OCI-LY7 (cell line): ENCODE results near the gene AGFG1. TPM values are rescaled to one million over a fixed set of nuclear protein-coding genes. Genes with fewer than 3 reads are reported as not detected.

ENCODE experiments used
- BruUV-seq: library from RNA; stranded (reverse); fragments of 400-500 nt; replicated peaks from 2 replicates; lab custom pipeline; 2021; lab: Mats Ljungman, UMichigan
- CTCF ChIA-PET: fragments of 300-600 bp; sonication (Branson Sonifier 250); formaldehyde crosslinking; loops from one replicate; lab custom pipeline; 2022; ENCODE audit warnings: antibody characterized with exemption; ENCODE audit not compliant: unreplicated experiment; lab: Charles Lee
- POLR2A ChIA-PET: fragments of 300-600 bp; sonication (Branson Sonifier 250); formaldehyde crosslinking; loops from one replicate; lab custom pipeline; 2022; ENCODE audit warnings: antibody characterized with exemption; lab: Charles Lee
- DNase-seq: peaks from one replicate; pipeline ENCODE4 v3.0.0-alpha.2; 2015; ENCODE audit warnings: low spot score
- H2AFZ ChIP-seq: fragments of 200-600 bp; sonication (generic), shearing (Covaris generic); 2 replicates; pipeline ENCODE4 v1.6.1; 2014; ENCODE audit warnings: mild to moderate bottlenecking, antibody characterized with exemption, low read length, moderate library complexity
- H3K27ac ChIP-seq: fragments of 200-600 bp; sonication (generic); 2 replicates; pipeline ENCODE4 v1.5.1; 2014; ENCODE audit warnings: mixed run types, low read depth, mild to moderate bottlenecking, moderate library complexity, low read length, inconsistent platforms; ENCODE audit not compliant: poor library complexity, severe bottlenecking
- H3K36me3 ChIP-seq: fragments of 200-600 bp; sonication (generic); 2 replicates; pipeline ENCODE4 v1.6.1; 2014; ENCODE audit warnings: mild to moderate bottlenecking, antibody characterized with exemption, low read length, moderate library complexity, mixed read lengths; ENCODE audit not compliant: insufficient read depth
- H3K4me1 ChIP-seq: fragments of 200-600 bp; sonication (generic); 2 replicates; pipeline ENCODE4 v1.5.1; 2014; ENCODE audit warnings: mild to moderate bottlenecking, low read length; ENCODE audit not compliant: insufficient read depth, poor library complexity, severe bottlenecking
- H3K4me2 ChIP-seq: fragments of 200-600 bp; sonication (generic); 2 replicates; pipeline ENCODE4 v1.6.1; 2014; ENCODE audit warnings: mild to moderate bottlenecking, low read length
- H3K4me3 ChIP-seq: fragments of 200-600 bp; sonication (generic); 2 replicates; pipeline ENCODE4 v1.5.1; 2014; ENCODE audit warnings: mild to moderate bottlenecking, low read depth, low read length; ENCODE audit not compliant: poor library complexity, severe bottlenecking
- H3K79me2 ChIP-seq: fragments of 200-600 bp; sonication (generic); 2 replicates; pipeline ENCODE4 v1.6.1; 2016; ENCODE audit warnings: low read depth, mild to moderate bottlenecking, low read length, moderate library complexity, mixed read lengths; ENCODE audit not compliant: insufficient read depth
- H3K9me2 ChIP-seq: fragments of 200-600 bp; sonication (generic); 2 replicates; pipeline ENCODE4 v1.6.1; 2016; ENCODE audit warnings: mild to moderate bottlenecking, low read length, mixed read lengths; ENCODE audit not compliant: insufficient read depth
- H3K9me3 ChIP-seq: fragments of 200-600 bp; sonication (generic); 2 replicates; pipeline ENCODE4 v1.6.1; 2014; ENCODE audit warnings: mild to moderate bottlenecking, mixed run types, low read length, mixed read lengths
- H4K20me1 ChIP-seq: fragments of 200-600 bp; sonication (generic); 2 replicates; pipeline ENCODE4 v1.6.1; 2014; ENCODE audit warnings: mild to moderate bottlenecking, antibody characterized with exemption, low read length, moderate library complexity, mixed read lengths; ENCODE audit not compliant: insufficient read depth
- EZH2phosphoT487 ChIP-seq: fragments of 200-600 bp; sonication (generic); IDR thresholded peaks from 2 replicates; pipeline ENCODE4 v1.6.1; 2018; ENCODE audit warnings: low read depth, borderline replicate concordance, mild to moderate bottlenecking, mixed run types, antibody characterized with exemption, low read length, moderate library complexity, mixed read lengths
- intact Hi-C: fragments of 100-400 bp; cut with micrococcal nuclease; formaldehyde crosslinking; loops from one replicate; pipeline ENCODE4 v1.10.0; 2022; ENCODE audit not compliant: unreplicated experiment
- total RNA-seq, 2 experiments: library from RNA; depleted of rRNA in 1 of 2; stranded (reverse); fragments of >200 nt in 1 of 2; shearing (Covaris generic) in 1 of 2; gene quantifications; 2 replicates each; pipeline ENCODE4 v1.2.3, GENCODE V29; 2014 to 2022
- TF ChIP-seq, protein P1 (sequence below): fragments of 200-600 bp; sonication (generic); conservative IDR thresholded peaks from 2 replicates; pipeline ENCODE4 v1.5.1; 2014; ENCODE audit warnings: mild to moderate bottlenecking, antibody characterized with exemption, low read length, moderate library complexity, mixed read lengths

AGFG1 gene
- total RNA-seq, 2 experiments from 2014 or later = 37.6 to 65.4 TPM

GRCh38 chr2:227466887-227467600 lies 4.9 kb upstream of the AGFG1 start:
- no peak overlapping the region for H3K4me2 ChIP-seq
- no peak for DNase-seq
- no peaks in the 10 kb centered on the region for H3K9me2 ChIP-seq
- no peaks in the 10 kb centered on the region for H4K20me1 ChIP-seq
- TF ChIP-seq, protein P1, sequence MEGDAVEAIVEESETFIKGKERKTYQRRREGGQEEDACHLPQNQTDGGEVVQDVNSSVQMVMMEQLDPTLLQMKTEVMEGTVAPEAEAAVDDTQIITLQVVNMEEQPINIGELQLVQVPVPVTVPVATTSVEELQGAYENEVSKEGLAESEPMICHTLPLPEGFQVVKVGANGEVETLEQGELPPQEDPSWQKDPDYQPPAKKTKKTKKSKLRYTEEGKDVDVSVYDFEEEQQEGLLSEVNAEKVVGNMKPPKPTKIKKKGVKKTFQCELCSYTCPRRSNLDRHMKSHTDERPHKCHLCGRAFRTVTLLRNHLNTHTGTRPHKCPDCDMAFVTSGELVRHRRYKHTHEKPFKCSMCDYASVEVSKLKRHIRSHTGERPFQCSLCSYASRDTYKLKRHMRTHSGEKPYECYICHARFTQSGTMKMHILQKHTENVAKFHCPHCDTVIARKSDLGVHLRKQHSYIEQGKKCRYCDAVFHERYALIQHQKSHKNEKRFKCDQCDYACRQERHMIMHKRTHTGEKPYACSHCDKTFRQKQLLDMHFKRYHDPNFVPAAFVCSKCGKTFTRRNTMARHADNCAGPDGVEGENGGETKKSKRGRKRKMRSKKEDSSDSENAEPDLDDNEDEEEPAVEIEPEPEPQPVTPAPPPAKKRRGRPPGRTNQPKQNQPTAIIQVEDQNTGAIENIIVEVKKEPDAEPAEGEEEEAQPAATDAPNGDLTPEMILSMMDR = no peak
- TF ChIP-seq EZH2phosphoT487 = no peak
- CTCF ChIA-PET = interaction anchor here (0.6 kb wide), 1 partner anchor 11 kb away, joined by 3 read pairs; no protein-coding TSS in a partner anchor
- no TSS peak for BruUV-seq
- POLR2A ChIA-PET = interaction anchor here (0.6 kb wide), 1 partner anchor 276 kb away, joined by 4 read pairs; no protein-coding TSS in a partner anchor
- H3K27ac ChIP-seq = no peak overlapping the region
- H2AFZ ChIP-seq = no peak overlapping the region
- no peaks in the 10 kb centered on the region for H3K36me3 ChIP-seq
- intact Hi-C loops = no loop called here
- H3K4me1 ChIP-seq = no peaks in the 10 kb centered on the region
- H3K79me2 ChIP-seq = no peaks in the 10 kb centered on the region
- no peaks in the 10 kb centered on the region for H3K9me3 ChIP-seq
- no peak overlapping the region for H3K4me3 ChIP-seq

DNA sequence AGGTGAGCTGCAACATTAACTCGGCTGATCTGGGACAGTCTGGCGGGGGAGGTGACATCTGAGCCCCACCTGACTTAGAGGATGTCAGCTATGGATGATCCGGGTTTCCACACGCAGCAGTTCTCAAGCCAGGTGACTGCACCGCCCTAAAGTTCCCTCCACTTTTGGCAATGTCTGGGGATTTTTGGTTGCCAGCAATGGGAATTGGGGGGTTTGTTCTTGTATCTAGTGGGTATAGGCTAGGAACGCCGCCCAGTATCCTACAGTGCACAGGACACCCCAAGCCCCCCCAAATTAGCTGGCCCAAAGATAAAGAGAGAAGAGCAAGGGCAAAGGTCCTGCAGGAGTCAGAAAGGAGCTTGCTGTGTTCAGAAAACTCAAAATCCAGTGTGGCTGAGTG lies 544 bp upstream of the AGFG1 start:
- no TSS peak for BruUV-seq
- peaks cover 41% of the 10 kb centered on the region for H3K79me2 ChIP-seq
- no peak overlapping the region for H3K4me3 ChIP-seq
- POLR2A ChIA-PET = interaction anchor here (1.0 kb wide), 1 partner anchor 24 kb away, joined by 5 read pairs; no protein-coding TSS in a partner anchor
- no peaks in the 10 kb centered on the region for H3K36me3 ChIP-seq
- no peak overlapping the region; the same call in 1 of the 2 replicates for H2AFZ ChIP-seq
- no peaks in the 10 kb centered on the region for H3K9me2 ChIP-seq
- no peaks in the 10 kb centered on the region for H3K9me3 ChIP-seq
- DNase-seq = no peak
- TF ChIP-seq EZH2phosphoT487 = no peak
- TF ChIP-seq, protein P1 = no peak
- no peak overlapping the region for H3K27ac ChIP-seq
- no peak overlapping the region for H3K4me2 ChIP-seq
- CTCF ChIA-PET = interaction anchor here (0.5 kb wide), 1 partner anchor 931 kb away, joined by 3 read pairs; no protein-coding TSS in a partner anchor
- intact Hi-C loops = no loop called here
- peaks cover 17% of the 10 kb centered on the region for H3K4me1 ChIP-seq
- peaks cover 29% of the 10 kb centered on the region for H4K20me1 ChIP-seq
